ENCODE data around the gene NDUFA11.
"Not testable (repeated sequence)": the region's sequence is repeated elsewhere in the genome, so short reads cannot be mapped to it uniquely, and the experiment has no call there.

The NDUFA11 gene

GRCh38 chr19:5889288-5889971 lies 14.2 kb downstream of the NDUFA11 start:
- DNase-seq (ENCODE audit: low read depth): no peak

- not testable (repeated sequence) for DNase-seq (ENCODE audit: low read depth)
Observed at GRCh38 chr19:5884065-5884811, 19.4 kb downstream of the NDUFA11 start.

GRCh38 chr19:5883157-5883873 lies 20.3 kb downstream of the NDUFA11 start:
- not testable (repeated sequence) for DNase-seq (ENCODE audit: low read depth)

- DNase-seq (ENCODE audit: low read depth): no peak
Observed at GRCh38 chr19:5882421-5882968, 21.1 kb downstream of the NDUFA11 start.

- no peak for DNase-seq (ENCODE audit: low read depth)
Observed at GRCh38 chr19:5881543-5882299, 21.9 kb downstream of the NDUFA11 start.

- no peak for DNase-seq (ENCODE audit: low read depth)
Observed at GRCh38 chr19:5880604-5881078, 22.9 kb downstream of the NDUFA11 start.

- DNase-seq (ENCODE audit: low read depth): no peak
Observed at GRCh38 chr19:5880196-5880595, 23.4 kb downstream of the NDUFA11 start.

- no peak for DNase-seq (ENCODE audit: low read depth)
Observed at GRCh38 chr19:5877882-5878281, 25.7 kb downstream of the NDUFA11 start.

GRCh38 chr19:5877427-5877826 lies 26.2 kb downstream of the NDUFA11 start:
- no peak for DNase-seq (ENCODE audit: low read depth)

- DNase-seq (ENCODE audit: low read depth): not testable (repeated sequence)
Observed at GRCh38 chr19:5874496-5874895, 29.1 kb downstream of the NDUFA11 start.

- DNase-seq (ENCODE audit: low read depth): no peak
Observed at GRCh38 chr19:5873617-5874199, 29.9 kb downstream of the NDUFA11 start.

GRCh38 chr19:5870986-5871394 lies 32.6 kb downstream of the NDUFA11 start:
- DNase-seq (ENCODE audit: low read depth): no peak

- no peak for DNase-seq (ENCODE audit: low read depth)
Observed at GRCh38 chr19:5867201-5868136, 36.1 kb downstream of the NDUFA11 start.

- DNase-seq (ENCODE audit: low read depth): no peak
Observed at GRCh38 chr19:5865772-5866171, 37.8 kb downstream of the NDUFA11 start.

GRCh38 chr19:5864725-5865486 lies 38.7 kb downstream of the NDUFA11 start:
- DNase-seq (ENCODE audit: low read depth): no peak

GRCh38 chr19:5864013-5864720 lies 39.4 kb downstream of the NDUFA11 start:
- no peak for DNase-seq (ENCODE audit: low read depth)

GRCh38 chr19:5863030-5863665 lies 40.4 kb downstream of the NDUFA11 start:
- no peak for DNase-seq (ENCODE audit: low read depth)
